MCF 10A (cell line): Measurements from ENCODE around the gene ZNF536. TPM values are rescaled to one million over a fixed set of nuclear protein-coding genes. Genes with fewer than 3 reads are reported as not detected.

ENCODE experiments used
- BruUV-seq: library from RNA; stranded (reverse); fragments of 400-500 nt; replicated peaks from 2 replicates; lab custom pipeline; 2021; lab: Mats Ljungman, UMichigan
- CTCF ChIA-PET: fragments of 300-600 bp; sonication (Branson Sonifier 250); formaldehyde crosslinking; extraction: SDS; loops from one replicate; lab custom pipeline; 2021; ENCODE audit warnings: antibody characterized with exemption, inconsistent platforms; lab: Yijun Ruan, JAX
- POLR2A ChIA-PET: fragments of 300-600, 350-650 bp; sonication (Branson Sonifier 250); formaldehyde crosslinking; extraction: SDS; loops from one replicate; lab custom pipeline; 2020; ENCODE audit warnings: antibody characterized with exemption, inconsistent platforms; lab: Yijun Ruan, JAX
- DNase-seq: peaks from one replicate; pipeline ENCODE4 v3.0.0-alpha.2; 2018; ENCODE audit not compliant: unreplicated experiment
- H3K27ac Mint-ChIP-seq: one replicate; pipeline ENCODE4 v1.8.0; 2022; ENCODE audit warnings: mild to moderate bottlenecking, low read depth, mixed read lengths; ENCODE audit not compliant: unreplicated experiment
- H3K27me3 Mint-ChIP-seq: one replicate; pipeline ENCODE4 v1.8.0; 2022; ENCODE audit warnings: mixed read lengths; ENCODE audit not compliant: insufficient read depth, unreplicated experiment
- H3K36me3 Mint-ChIP-seq: one replicate; pipeline ENCODE4 v1.8.0; 2022; ENCODE audit warnings: mild to moderate bottlenecking, moderate library complexity, mixed read lengths; ENCODE audit not compliant: insufficient read depth, unreplicated experiment
- H3K4me1 Mint-ChIP-seq: one replicate; pipeline ENCODE4 v1.8.0; 2022; ENCODE audit warnings: mixed read lengths; ENCODE audit not compliant: insufficient read depth, unreplicated experiment
- H3K4me3 Mint-ChIP-seq: one replicate; pipeline ENCODE4 v1.8.0; 2022; ENCODE audit warnings: mild to moderate bottlenecking, moderate library complexity, mixed read lengths; ENCODE audit not compliant: unreplicated experiment
- H3K9me3 Mint-ChIP-seq: one replicate; pipeline ENCODE4 v1.8.0; 2022; ENCODE audit warnings: mixed read lengths; ENCODE audit not compliant: unreplicated experiment
- intact Hi-C: fragments of 100-400 bp; cut with micrococcal nuclease; formaldehyde crosslinking; loops from 2 replicates; pipeline ENCODE4 v1.14.1; 2022
- total RNA-seq: library from RNA; stranded (reverse); gene quantifications from 2 replicates; pipeline ENCODE4 v1.2.3, GENCODE V29; 2022
- TF ChIP-seq, protein P1 (sequence below): fragments of 200-600 bp; IDR thresholded peaks from one replicate; pipeline ENCODE4 v1.8.0; 2022; ENCODE audit warnings: antibody characterized with exemption, mild to moderate bottlenecking; ENCODE audit not compliant: unreplicated experiment

ZNF536 gene
- total RNA-seq, 1 experiment from 2014 or later = not detected

GRCh38 chr19:30535011-30535410 is 162.8 kb downstream of the ZNF536 start:
- intact Hi-C loops = no loop called here
- Mint-ChIP-seq H3K36me3 (no peaks in the 10 kb centered on the region), H3K27ac (no peak overlapping the region), H3K9me3 (peaks cover 24% of the 10 kb centered on the region), H3K4me3 (no peak overlapping the region), H3K4me1 (no peaks in the 10 kb centered on the region), H3K27me3 (no peaks in the 10 kb centered on the region)
- TF ChIP-seq, protein P1, sequence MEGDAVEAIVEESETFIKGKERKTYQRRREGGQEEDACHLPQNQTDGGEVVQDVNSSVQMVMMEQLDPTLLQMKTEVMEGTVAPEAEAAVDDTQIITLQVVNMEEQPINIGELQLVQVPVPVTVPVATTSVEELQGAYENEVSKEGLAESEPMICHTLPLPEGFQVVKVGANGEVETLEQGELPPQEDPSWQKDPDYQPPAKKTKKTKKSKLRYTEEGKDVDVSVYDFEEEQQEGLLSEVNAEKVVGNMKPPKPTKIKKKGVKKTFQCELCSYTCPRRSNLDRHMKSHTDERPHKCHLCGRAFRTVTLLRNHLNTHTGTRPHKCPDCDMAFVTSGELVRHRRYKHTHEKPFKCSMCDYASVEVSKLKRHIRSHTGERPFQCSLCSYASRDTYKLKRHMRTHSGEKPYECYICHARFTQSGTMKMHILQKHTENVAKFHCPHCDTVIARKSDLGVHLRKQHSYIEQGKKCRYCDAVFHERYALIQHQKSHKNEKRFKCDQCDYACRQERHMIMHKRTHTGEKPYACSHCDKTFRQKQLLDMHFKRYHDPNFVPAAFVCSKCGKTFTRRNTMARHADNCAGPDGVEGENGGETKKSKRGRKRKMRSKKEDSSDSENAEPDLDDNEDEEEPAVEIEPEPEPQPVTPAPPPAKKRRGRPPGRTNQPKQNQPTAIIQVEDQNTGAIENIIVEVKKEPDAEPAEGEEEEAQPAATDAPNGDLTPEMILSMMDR = no peak
- CTCF ChIA-PET = no interaction called here
- DNase-seq = no peak
- no TSS peak for BruUV-seq
- POLR2A ChIA-PET = no interaction called here

DNA sequence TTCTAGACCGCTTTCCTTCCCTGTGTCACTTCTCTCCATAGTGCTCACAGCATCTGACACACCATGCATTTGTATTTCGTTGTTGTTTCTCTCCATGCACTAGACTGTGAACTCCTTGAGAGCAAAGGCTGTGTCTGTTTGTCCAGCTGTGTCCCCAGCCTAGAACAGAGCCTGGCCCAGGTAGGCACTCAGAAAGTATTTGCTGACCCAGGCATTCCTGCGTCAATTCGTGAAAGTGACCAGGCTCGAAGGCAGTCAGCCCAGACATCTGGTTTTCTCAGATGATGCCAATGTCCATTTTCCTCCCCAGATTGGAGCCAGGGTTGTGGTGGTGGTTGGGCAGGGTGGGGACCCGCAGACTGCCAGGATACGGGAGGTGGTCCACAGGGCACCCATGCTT is 164.8 kb downstream of the ZNF536 start:
- TF ChIP-seq, protein P1 = no peak
- Mint-ChIP-seq H3K36me3 (no peaks in the 10 kb centered on the region), H3K27me3 (no peaks in the 10 kb centered on the region), H3K4me3 (no peak overlapping the region), H3K9me3 (peaks cover 30% of the 10 kb centered on the region), H3K4me1 (no peaks in the 10 kb centered on the region), H3K27ac (no peak overlapping the region)
- BruUV-seq = no TSS peak
- DNase-seq = no peak
- CTCF ChIA-PET = no interaction called here
- intact Hi-C loops = no loop called here
- POLR2A ChIA-PET = no interaction called here

DNA sequence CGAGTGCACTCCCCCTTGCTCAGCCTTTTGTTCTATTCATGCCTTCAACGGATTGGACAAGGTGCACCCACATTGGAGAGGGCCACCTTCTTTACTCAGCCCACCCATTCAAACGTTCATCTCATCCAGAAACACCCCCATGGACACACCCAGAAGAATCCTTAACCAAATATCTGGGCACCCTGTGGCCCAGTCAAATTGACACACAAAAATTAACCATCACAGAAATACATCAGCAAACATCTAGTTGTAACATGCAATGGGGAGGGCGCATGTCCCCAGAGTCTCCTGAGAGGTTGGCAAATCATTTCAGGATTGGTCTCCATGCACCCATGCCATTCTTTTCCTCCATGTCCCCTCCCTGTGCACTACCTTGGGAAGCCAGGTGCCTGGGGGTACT is 167.1 kb downstream of the ZNF536 start:
- Mint-ChIP-seq H3K4me3 (no peak overlapping the region), H3K36me3 (no peaks in the 10 kb centered on the region), H3K27me3 (no peaks in the 10 kb centered on the region), H3K4me1 (no peaks in the 10 kb centered on the region), H3K27ac (no peak overlapping the region), H3K9me3 (peaks cover 30% of the 10 kb centered on the region)
- no peak for DNase-seq
- TF ChIP-seq, protein P1 = no peak
- POLR2A ChIA-PET = no interaction called here
- intact Hi-C loops = no loop called here
- BruUV-seq = no TSS peak
- CTCF ChIA-PET = no interaction called here

- no TSS peak for BruUV-seq
- no peak overlapping the region for H3K27ac Mint-ChIP-seq
- TF ChIP-seq, protein P1 = no peak
- no peaks in the 10 kb centered on the region for H3K36me3 Mint-ChIP-seq
- POLR2A ChIA-PET = no interaction called here
- H3K9me3 Mint-ChIP-seq = peaks cover 30% of the 10 kb centered on the region
- H3K4me1 Mint-ChIP-seq = no peaks in the 10 kb centered on the region
- CTCF ChIA-PET = no interaction called here
- no peak overlapping the region for H3K4me3 Mint-ChIP-seq
- no peaks in the 10 kb centered on the region for H3K27me3 Mint-ChIP-seq
- intact Hi-C loops = no loop called here
- DNase-seq = no peak
Observed at GRCh38 chr19:30539981-30540380, 167.8 kb downstream of the ZNF536 start.
